ENCODE results near the gene IQCH. TPM values are rescaled to one million over a fixed set of nuclear protein-coding genes. Genes with fewer than 3 reads are reported as not detected.

Gene IQCH
- total RNA-seq, 2 donors from 2014 or later, result 0.93 to 2.2 TPM

DNA sequence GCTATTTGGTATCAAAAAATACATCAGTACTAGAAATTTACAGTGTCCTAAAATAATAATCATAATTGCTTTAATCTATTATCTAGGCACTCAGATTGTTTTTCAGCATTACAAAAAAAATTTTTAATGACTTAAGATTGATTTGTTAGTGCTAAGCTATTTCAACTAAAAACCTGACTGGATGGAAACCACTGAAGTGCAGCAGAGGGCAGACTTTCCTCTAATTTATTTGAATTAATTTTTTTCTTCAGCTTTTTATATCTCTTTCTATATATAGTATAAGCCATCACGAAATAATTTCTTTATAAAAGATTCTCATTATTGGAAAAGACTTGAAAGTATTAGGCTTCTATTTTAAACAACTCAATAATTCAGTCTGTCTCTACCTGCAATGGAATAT lies 131.4 kb downstream of the IQCH start:
- intact Hi-C loops (cut with DNase I), result no loop called here
- Histone ChIP-seq H3K9ac (ENCODE audit: low read depth in 2 of 2, low read length in 2 of 2) (no peak overlapping the region), H3K27ac (no peak overlapping the region), H3K4me1 (no peaks in the 10 kb centered on the region), H3K27me3 (no peaks in the 10 kb centered on the region), H3K36me3 (no peaks in the 10 kb centered on the region), H3K9me3 (no peaks in the 10 kb centered on the region), H3K4me3 (no peak overlapping the region)
- DNase-seq, result no peak
- TF ChIP-seq, protein P1, sequence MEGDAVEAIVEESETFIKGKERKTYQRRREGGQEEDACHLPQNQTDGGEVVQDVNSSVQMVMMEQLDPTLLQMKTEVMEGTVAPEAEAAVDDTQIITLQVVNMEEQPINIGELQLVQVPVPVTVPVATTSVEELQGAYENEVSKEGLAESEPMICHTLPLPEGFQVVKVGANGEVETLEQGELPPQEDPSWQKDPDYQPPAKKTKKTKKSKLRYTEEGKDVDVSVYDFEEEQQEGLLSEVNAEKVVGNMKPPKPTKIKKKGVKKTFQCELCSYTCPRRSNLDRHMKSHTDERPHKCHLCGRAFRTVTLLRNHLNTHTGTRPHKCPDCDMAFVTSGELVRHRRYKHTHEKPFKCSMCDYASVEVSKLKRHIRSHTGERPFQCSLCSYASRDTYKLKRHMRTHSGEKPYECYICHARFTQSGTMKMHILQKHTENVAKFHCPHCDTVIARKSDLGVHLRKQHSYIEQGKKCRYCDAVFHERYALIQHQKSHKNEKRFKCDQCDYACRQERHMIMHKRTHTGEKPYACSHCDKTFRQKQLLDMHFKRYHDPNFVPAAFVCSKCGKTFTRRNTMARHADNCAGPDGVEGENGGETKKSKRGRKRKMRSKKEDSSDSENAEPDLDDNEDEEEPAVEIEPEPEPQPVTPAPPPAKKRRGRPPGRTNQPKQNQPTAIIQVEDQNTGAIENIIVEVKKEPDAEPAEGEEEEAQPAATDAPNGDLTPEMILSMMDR (IDR thresholded peaks at IDR 0.05), result no peak

DNA sequence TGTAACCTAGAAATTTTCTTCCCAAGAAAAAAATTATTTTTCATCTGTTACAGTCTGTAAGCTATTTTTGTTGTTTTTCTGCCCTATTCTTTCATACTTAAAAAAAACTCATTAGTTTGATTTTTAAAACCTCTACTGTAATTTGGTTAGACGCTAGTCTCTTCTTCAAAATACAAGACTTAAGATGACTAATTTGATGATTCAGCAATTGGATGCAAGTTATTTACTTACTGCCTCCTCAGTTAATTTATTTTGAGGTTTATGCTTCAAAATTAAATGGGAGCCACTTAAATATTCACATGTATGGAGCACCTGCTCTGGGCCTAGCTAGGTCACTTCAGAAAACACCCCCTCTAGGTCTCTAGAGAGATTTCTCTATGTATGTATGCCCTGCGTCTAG lies 132.4 kb downstream of the IQCH start:
- Histone ChIP-seq H3K36me3 (no peaks in the 10 kb centered on the region), H3K27me3 (no peaks in the 10 kb centered on the region), H3K27ac (no peak overlapping the region), H3K4me1 (no peaks in the 10 kb centered on the region), H3K4me3 (no peak overlapping the region), H3K9ac (ENCODE audit: low read depth in 2 of 2, low read length in 2 of 2) (no peak overlapping the region), H3K9me3 (no peaks in the 10 kb centered on the region)
- no peak for DNase-seq
- intact Hi-C loops (cut with DNase I), result no loop called here
- TF ChIP-seq, protein P1 (IDR thresholded peaks at IDR 0.05), result no peak

DNA sequence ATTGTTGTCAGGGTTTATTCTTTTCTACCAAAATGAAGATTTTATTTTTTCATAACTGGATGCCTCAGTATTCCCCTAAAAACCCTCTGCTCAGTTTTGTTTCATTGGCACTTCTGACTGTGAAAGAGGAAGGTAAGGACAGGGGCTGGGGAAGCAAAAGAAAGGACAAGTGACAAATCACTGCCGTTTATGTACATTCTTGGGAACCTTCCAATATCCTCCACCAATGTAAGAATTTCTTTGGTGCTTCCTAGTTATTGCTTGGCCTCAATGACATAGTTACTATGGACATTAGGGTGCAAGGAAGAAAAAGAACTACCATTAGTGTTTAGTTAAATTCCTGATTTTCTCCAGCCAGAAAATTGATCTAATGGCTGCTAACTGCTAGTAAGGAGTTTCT lies 135.4 kb downstream of the IQCH start:
- intact Hi-C loops (cut with DNase I), result no loop called here

DNA sequence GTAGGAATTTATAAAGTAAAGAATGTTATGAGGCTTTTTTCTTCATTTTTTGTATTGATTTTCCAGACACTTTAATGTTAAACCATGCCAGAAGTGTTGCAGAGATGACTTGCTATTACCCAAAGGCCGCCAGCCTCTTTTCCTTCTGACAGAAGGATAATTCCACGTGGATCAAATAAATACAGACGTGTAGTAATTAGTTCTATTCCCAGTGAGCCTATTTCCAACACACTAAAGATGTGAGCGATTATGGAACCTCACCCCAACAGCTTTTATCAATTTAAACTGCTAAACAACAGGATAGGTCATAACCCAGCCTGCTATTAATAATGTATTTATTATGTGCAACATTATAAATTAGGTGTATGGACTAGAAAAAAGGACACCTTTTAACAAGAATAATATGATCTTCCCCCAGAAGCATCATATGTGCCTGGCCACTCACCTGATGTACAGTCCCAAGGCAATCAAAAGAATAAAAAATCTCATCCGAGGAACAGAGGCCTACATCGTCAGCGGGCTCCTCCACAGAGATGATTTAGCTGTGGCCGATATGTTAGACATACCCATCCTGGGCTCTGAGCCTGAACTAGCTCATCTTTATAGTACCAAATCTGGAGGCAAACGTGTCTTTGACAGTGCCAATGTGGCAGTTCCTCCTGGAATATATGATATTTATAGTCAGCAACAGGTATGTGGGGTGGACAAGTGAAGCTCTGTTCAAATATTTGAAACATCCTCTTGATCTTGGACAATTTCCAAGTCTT lies 140.5 kb downstream of the IQCH start:
- H3K4me3 ChIP-seq, result no peak overlapping the region

More for the DNA sequence above, 135.4 kb downstream of the IQCH start:
- no peak overlapping the region for H3K27ac ChIP-seq
- no peaks in the 10 kb centered on the region for H3K9me3 ChIP-seq
- no peak overlapping the region for H3K4me3 ChIP-seq
- H3K9ac ChIP-seq (ENCODE audit: low read depth in 2 of 2, low read length in 2 of 2), result no peak overlapping the region
- no peak for DNase-seq
- TF ChIP-seq, protein P1 (IDR thresholded peaks at IDR 0.05), result no peak
- no peaks in the 10 kb centered on the region for H3K36me3 ChIP-seq
- no peaks in the 10 kb centered on the region for H3K27me3 ChIP-seq
- H3K4me1 ChIP-seq, result no peaks in the 10 kb centered on the region

DNA sequence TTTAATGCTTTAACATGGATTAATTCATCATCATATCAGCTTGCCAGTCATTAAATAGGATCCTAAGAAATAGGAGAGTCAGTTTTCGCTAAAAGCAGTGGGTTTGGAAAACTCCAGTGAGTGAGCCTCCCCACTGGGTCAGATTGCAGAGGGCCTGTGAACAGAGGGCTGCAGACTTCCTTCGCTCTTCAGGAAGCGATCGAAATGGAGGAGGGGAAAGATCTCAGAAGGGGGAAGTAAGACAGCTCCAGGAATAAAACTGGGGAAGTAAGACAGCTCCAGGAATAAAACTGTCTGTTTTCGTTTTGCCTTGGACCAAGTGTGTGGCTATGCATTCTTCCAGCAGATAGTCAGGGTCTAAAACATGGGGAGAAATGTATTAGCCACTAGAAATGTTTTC lies 141.5 kb downstream of the IQCH start:
- Histone ChIP-seq H3K9me3 (no peaks in the 10 kb centered on the region), H3K4me1 (no peaks in the 10 kb centered on the region), H3K4me3 (no peak overlapping the region), H3K36me3 (no peaks in the 10 kb centered on the region), H3K27me3 (no peaks in the 10 kb centered on the region), H3K9ac (ENCODE audit: low read depth in 2 of 2, low read length in 2 of 2) (no peak overlapping the region), H3K27ac (no peak overlapping the region)
- DNase-seq, result no peak
- TF ChIP-seq, protein P1 (IDR thresholded peaks at IDR 0.05), result no peak
- intact Hi-C loops (cut with DNase I), result no loop called here

More for the DNA sequence above, 140.5 kb downstream of the IQCH start:
- intact Hi-C loops (cut with DNase I), result no loop called here
- no peak for DNase-seq
- Histone ChIP-seq H3K27ac (no peak overlapping the region), H3K9ac (ENCODE audit: low read depth in 2 of 2, low read length in 2 of 2) (no peak overlapping the region), H3K9me3 (no peaks in the 10 kb centered on the region), H3K4me1 (no peaks in the 10 kb centered on the region), H3K36me3 (no peaks in the 10 kb centered on the region), H3K27me3 (no peaks in the 10 kb centered on the region)
- TF ChIP-seq, protein P1 (IDR thresholded peaks at IDR 0.05), result no peak

Data from colonic mucosa (tissue), 4 donors.